H9 (cell line): ENCODE data around the gene USP6NL. TPM values are rescaled to one million over a fixed set of nuclear protein-coding genes. Genes with fewer than 3 reads are reported as not detected.
"Not testable (repeated sequence)": the region's sequence is repeated elsewhere in the genome, so short reads cannot be mapped to it uniquely, and the experiment has no call there.

Experiments
- DNase-seq: peaks from one replicate; pipeline ENCODE4 v3.0.0-alpha.2; 2017
- H2AFZ ChIP-seq: one replicate; pipeline ENCODE4 v1.6.1; 2013; ENCODE audit warnings: mild to moderate bottlenecking, low read length, control low read depth, moderate library complexity
- H2AK5ac ChIP-seq: 2 replicates; pipeline ENCODE4 v1.6.1; 2013; ENCODE audit warnings: low read length, control low read depth, mixed read lengths; ENCODE audit not compliant: insufficient read length
- H2BK120ac ChIP-seq: one replicate; pipeline ENCODE4 v1.6.1; 2013; ENCODE audit warnings: low read depth, mild to moderate bottlenecking, low read length, control low read depth, inconsistent platforms; ENCODE audit not compliant: poor library complexity, severe bottlenecking
- H2BK12ac ChIP-seq: 2 replicates; pipeline ENCODE4 v1.6.1; 2013; ENCODE audit warnings: low read length, control low read depth, mixed read lengths, low read depth; ENCODE audit not compliant: insufficient read length
- H2BK15ac ChIP-seq: 2 replicates; pipeline ENCODE4 v1.6.1; 2013; ENCODE audit warnings: low read depth, low read length, control low read depth
- H2BK20ac ChIP-seq: one replicate; pipeline ENCODE4 v1.6.1; 2013; ENCODE audit warnings: low read depth, mild to moderate bottlenecking, low read length, control low read depth, inconsistent platforms; ENCODE audit not compliant: poor library complexity, severe bottlenecking
- H2BK5ac ChIP-seq: 2 replicates; pipeline ENCODE4 v1.6.1; 2013; ENCODE audit warnings: low read length, control low read depth, mixed read lengths; ENCODE audit not compliant: insufficient read length
- H3K14ac ChIP-seq: 2 replicates; pipeline ENCODE4 v1.6.1; 2013; ENCODE audit warnings: low read length, control low read depth; ENCODE audit not compliant: insufficient read depth
- H3K18ac ChIP-seq: 2 replicates; pipeline ENCODE4 v1.6.1; 2013; ENCODE audit warnings: low read depth, mild to moderate bottlenecking, mixed read lengths, low read length, control low read depth; ENCODE audit not compliant: insufficient read length
- H3K23ac ChIP-seq: 2 replicates; pipeline ENCODE4 v1.6.1; 2013; ENCODE audit warnings: low read length, control low read depth, mixed read lengths, low read depth; ENCODE audit not compliant: insufficient read length
- H3K23me2 ChIP-seq: 2 replicates; pipeline ENCODE4 v1.6.1; 2013; ENCODE audit warnings: low read depth, mild to moderate bottlenecking, mixed read lengths, low read length, control low read depth; ENCODE audit not compliant: insufficient read length, poor library complexity, severe bottlenecking
- H3K27ac ChIP-seq: 2 replicates; pipeline ENCODE4 v1.5.1; 2013; ENCODE audit warnings: low read length, control low read depth, mixed read lengths, low read depth; ENCODE audit not compliant: insufficient read length
- H3K27me3 ChIP-seq: 2 replicates; pipeline ENCODE4 v1.6.1; 2013; ENCODE audit warnings: low read length, control low read depth, inconsistent platforms; ENCODE audit not compliant: insufficient read depth
- H3K4ac ChIP-seq: 2 replicates; pipeline ENCODE4 v1.6.1; 2013; ENCODE audit warnings: low read depth, mild to moderate bottlenecking, control low read depth, inconsistent platforms, low read length, moderate library complexity
- H3K4me1 ChIP-seq: 2 replicates; pipeline ENCODE4 v1.6.1; 2013; ENCODE audit warnings: low read length, control low read depth, inconsistent platforms; ENCODE audit not compliant: insufficient read depth
- H3K4me2 ChIP-seq: 2 replicates; pipeline ENCODE4 v1.6.1; 2013; ENCODE audit warnings: low read length, control low read depth, mixed read lengths; ENCODE audit not compliant: insufficient read length, insufficient read depth
- H3K56ac ChIP-seq: 2 replicates; pipeline ENCODE4 v1.6.1; 2013; ENCODE audit warnings: low read depth, mild to moderate bottlenecking, mixed read lengths, low read length, control low read depth; ENCODE audit not compliant: insufficient read length
- H3K79me1 ChIP-seq: 2 replicates; pipeline ENCODE4 v1.6.1; 2013; ENCODE audit warnings: low read depth, mild to moderate bottlenecking, moderate library complexity, low read length, control low read depth, inconsistent platforms; ENCODE audit not compliant: insufficient read depth, poor library complexity, severe bottlenecking
- H3K79me2 ChIP-seq: 2 replicates; pipeline ENCODE4 v1.6.1; 2013; ENCODE audit warnings: low read length, control low read depth, inconsistent platforms; ENCODE audit not compliant: insufficient read depth
- H3K9ac ChIP-seq: 2 replicates; pipeline ENCODE4 v1.6.1; 2013; ENCODE audit warnings: low read length, control low read depth, mixed read lengths; ENCODE audit not compliant: insufficient read length; ENCODE audit errors: extremely low read depth
- H3K9me3 ChIP-seq: one replicate; pipeline ENCODE4 v1.6.1; 2013; ENCODE audit warnings: low read depth, low read length, inconsistent platforms; ENCODE audit not compliant: control insufficient read depth
- H3T11ph ChIP-seq: one replicate; pipeline ENCODE4 v1.6.1; 2013; ENCODE audit warnings: mild to moderate bottlenecking, low read length, control low read depth, inconsistent platforms
- H4K20me1 ChIP-seq: one replicate; pipeline ENCODE4 v1.6.1; 2013; ENCODE audit not compliant: control insufficient read depth, insufficient read length, insufficient read depth
- H4K5ac ChIP-seq: 2 replicates; pipeline ENCODE4 v1.6.1; 2013; ENCODE audit warnings: low read depth, mild to moderate bottlenecking, mixed read lengths, low read length, control low read depth; ENCODE audit not compliant: insufficient read length
- H4K8ac ChIP-seq: replicated peaks from 2 replicates; pipeline ENCODE4 v1.6.1; 2013; ENCODE audit warnings: low read length, control low read depth, mixed read lengths, low read depth; ENCODE audit not compliant: insufficient read length
- H4K91ac ChIP-seq: 2 replicates; pipeline ENCODE4 v1.6.1; 2013; ENCODE audit warnings: low read depth, mild to moderate bottlenecking, moderate library complexity, mixed read lengths, low read length, control low read depth; ENCODE audit not compliant: insufficient read length
- H3K27ac Mint-ChIP-seq, 3 experiments: 2 replicates in 2 of 3; 3 replicates in 1 of 3; pipeline ENCODE4 v1.8.0; 2020 to 2021; ENCODE audit warnings: mixed read lengths in 3 of 3, mild to moderate bottlenecking in 1 of 3, moderate library complexity in 1 of 3
- H3K27me3 Mint-ChIP-seq: 2 replicates; pipeline ENCODE4 v1.8.0; 2021; ENCODE audit warnings: low read depth, mild to moderate bottlenecking, moderate library complexity, mixed read lengths
- H3K36me3 Mint-ChIP-seq, 3 experiments: 2 replicates in 2 of 3; 3 replicates in 1 of 3; pipeline ENCODE4 v1.8.0; 2020 to 2021; ENCODE audit warnings: low read depth in 3 of 3, mixed read lengths in 3 of 3; ENCODE audit not compliant: insufficient read depth in 1 of 3
- H3K4me1 Mint-ChIP-seq, 2 experiments: 2 replicates each; pipeline ENCODE4 v1.8.0; 2020; ENCODE audit warnings: mixed read lengths in 2 of 2
- H3K4me3 Mint-ChIP-seq, 2 experiments: 2 replicates in 1 of 2; 3 replicates in 1 of 2; pipeline ENCODE4 v1.8.0; 2020 to 2021; ENCODE audit warnings: mild to moderate bottlenecking in 2 of 2, mixed read lengths in 2 of 2, moderate library complexity in 1 of 2
- H3K9me3 Mint-ChIP-seq, 2 experiments: 2 replicates in 1 of 2; 3 replicates in 1 of 2; pipeline ENCODE4 v1.8.0; 2020; ENCODE audit warnings: mild to moderate bottlenecking in 2 of 2, mixed read lengths in 2 of 2, moderate library complexity in 1 of 2
- CTCF ChIP-seq: fragments of 200-600 bp; sonication (generic); conservative IDR thresholded peaks from 3 replicates; pipeline ENCODE4 v1.8.0; 2021; ENCODE audit warnings: antibody characterized with exemption, mild to moderate bottlenecking
- WGBS: extraction: QIAGEN DNeasy Blood & Tissue Kit; methylation state at CpG from one replicate; pipeline ENCODE4 v1.1.7; 2013; ENCODE audit warnings: missing lambda C conversion rate, low lambda C conversion rate, mixed read lengths; ENCODE audit not compliant: insufficient read length; ENCODE audit errors: extremely low coverage; 5-methylcytosine and 5-hydroxymethylcytosine counted together
- total RNA-seq: library from RNA; stranded (reverse); gene quantifications from 2 replicates; pipeline ENCODE4 v1.2.1, GENCODE V29; 2021

USP6NL gene
- total RNA-seq, 1 experiment from 2014 or later, result 28.3 TPM

GRCh38 chr10:11494923-11495322 is 116.5 kb downstream of the USP6NL start:
- not testable (repeated sequence) for H3T11ph ChIP-seq, H3K4me2 ChIP-seq, H4K20me1 ChIP-seq, H2AK5ac ChIP-seq, H3K56ac ChIP-seq, H2AFZ ChIP-seq, H4K8ac ChIP-seq, H3K27me3 ChIP-seq, DNase-seq, H3K18ac ChIP-seq, H4K5ac ChIP-seq, H3K4me1 ChIP-seq, H3K14ac ChIP-seq, H4K91ac ChIP-seq, H3K9me3 Mint-ChIP-seq, H3K4me3 Mint-ChIP-seq, H3K23me2 ChIP-seq, H3K79me2 ChIP-seq, H3K79me1 ChIP-seq, H3K4me1 Mint-ChIP-seq, H3K27me3 Mint-ChIP-seq, H3K9ac ChIP-seq, H2BK20ac ChIP-seq, H2BK12ac ChIP-seq, H3K23ac ChIP-seq, H2BK120ac ChIP-seq, H3K27ac Mint-ChIP-seq, H3K4ac ChIP-seq, H2BK15ac ChIP-seq, H2BK5ac ChIP-seq, H3K9me3 ChIP-seq, H3K27ac ChIP-seq
- peaks cover 21 to 40% (median 33%) of the 10 kb centered on the region in 3 experiments; a peak in 6 of 7 replicates for H3K36me3 Mint-ChIP-seq
- TF ChIP-seq CTCF, result peak; percentile 73
- WGBS, result no CpG with 5 or more reads among the region's 13 CpGs
